Activated CD8-positive, alpha-beta memory T cell treated with anti-CD3 and anti-CD28 coated beads for 24 hours (primary cell): ENCODE data around the gene KRTAP10-10.
A peak's percentile ranks its signal among the peaks of the same experiment; 100 is the strongest.
"Not testable (repeated sequence)": the region's sequence is repeated elsewhere in the genome, so short reads cannot be mapped to it uniquely, and the experiment has no call there.

ENCODE experiments used
- DNase-seq: peaks from one replicate; pipeline ENCODE4 v3.0.0-alpha.2; 2020

The KRTAP10-10 gene

GRCh38 chr21:44603109-44603875 lies 33.9 kb upstream of the KRTAP10-10 start:
- no peak for DNase-seq

- no peak for DNase-seq
Observed at GRCh38 chr21:44603911-44604310, 33.2 kb upstream of the KRTAP10-10 start.

GRCh38 chr21:44606495-44606894 lies 30.7 kb upstream of the KRTAP10-10 start:
- no peak for DNase-seq

- DNase-seq, result no peak
Observed at GRCh38 chr21:44609193-44609592, 28.0 kb upstream of the KRTAP10-10 start.

GRCh38 chr21:44610157-44610843 lies 26.9 kb upstream of the KRTAP10-10 start:
- not testable (repeated sequence) for DNase-seq

GRCh38 chr21:44611551-44611950 lies 25.6 kb upstream of the KRTAP10-10 start:
- no peak for DNase-seq

GRCh38 chr21:44612029-44612486 lies 25.1 kb upstream of the KRTAP10-10 start, which contains the start of gene KRTAP10-8:
TSS of gene KRTAP10-8 (plus strand) at chr21:44612079. CDS start at chr21:44612101, 22 bp downstream.
- no peak for DNase-seq

GRCh38 chr21:44612669-44613229 lies 24.4 kb upstream of the KRTAP10-10 start:
- DNase-seq, result no peak

GRCh38 chr21:44613386-44614155 lies 23.6 kb upstream of the KRTAP10-10 start:
- no peak for DNase-seq

GRCh38 chr21:44614161-44614631 lies 23.0 kb upstream of the KRTAP10-10 start:
- no peak for DNase-seq

- no peak for DNase-seq
Observed at GRCh38 chr21:44614961-44615391, 22.2 kb upstream of the KRTAP10-10 start.

GRCh38 chr21:44615466-44615865 lies 21.7 kb upstream of the KRTAP10-10 start:
- DNase-seq, result no peak

- DNase-seq, result no peak
Observed at GRCh38 chr21:44615911-44616590, 21.1 kb upstream of the KRTAP10-10 start.

GRCh38 chr21:44616591-44616926 lies 20.6 kb upstream of the KRTAP10-10 start:
- DNase-seq, result no peak

- no peak for DNase-seq
Observed at GRCh38 chr21:44617071-44617501, 20.1 kb upstream of the KRTAP10-10 start.

- no peak for DNase-seq
Observed at GRCh38 chr21:44618504-44618903, 18.7 kb upstream of the KRTAP10-10 start.

GRCh38 chr21:44618909-44619308 lies 18.2 kb upstream of the KRTAP10-10 start:
- DNase-seq, result peak; percentile 77

GRCh38 chr21:44619886-44620285 lies 17.3 kb upstream of the KRTAP10-10 start:
- DNase-seq, result no peak

- no peak for DNase-seq
Observed at GRCh38 chr21:44623575-44623974, 13.6 kb upstream of the KRTAP10-10 start.

GRCh38 chr21:44625756-44626155 lies 11.4 kb upstream of the KRTAP10-10 start:
- no peak for DNase-seq

- DNase-seq, result no peak
Observed at GRCh38 chr21:44626262-44626661, 10.9 kb upstream of the KRTAP10-10 start.

GRCh38 chr21:44626673-44627143 lies 10.4 kb upstream of the KRTAP10-10 start, which contains the start of gene KRTAP10-9:
TSS of gene KRTAP10-9 (plus strand) at chr21:44627093. CDS start at chr21:44627172, 79 bp downstream.
- DNase-seq, result no peak
